Brain pericyte (primary cell): ENCODE data around the gene ZCCHC2.

Experiments used
- DNase-seq: peaks from one replicate; pipeline ENCODE4 v3.0.0-alpha.2; 2012; ENCODE audit warnings: low read depth, low spot score

Gene ZCCHC2

GRCh38 chr18:62522504-62523254 lies at the start of gene ZCCHC2:
Gene ZCCHC2 (plus strand): TSS chr18:62523025. CDS start chr18:62523425, 400 bp downstream.
- DNase-seq: peak; percentile 94

GRCh38 chr18:62479574-62479973 lies 43.3 kb upstream of the ZCCHC2 start:
- no peak for DNase-seq

GRCh38 chr18:62480927-62481326 lies 41.9 kb upstream of the ZCCHC2 start:
- DNase-seq: no peak

- no peak for DNase-seq
These were observed 37.9 kb upstream of the ZCCHC2 start for GRCh38 chr18:62484941-62485340.

- DNase-seq: no peak
These were observed 37.1 kb upstream of the ZCCHC2 start for GRCh38 chr18:62485684-62486083.

GRCh38 chr18:62486290-62486964 lies 36.4 kb upstream of the ZCCHC2 start:
- DNase-seq: no peak

- DNase-seq: no peak
These were observed 35.7 kb upstream of the ZCCHC2 start for GRCh38 chr18:62487161-62487560.

GRCh38 chr18:62490967-62491695 lies 31.7 kb upstream of the ZCCHC2 start:
- no peak for DNase-seq

GRCh38 chr18:62493033-62493862 lies 29.6 kb upstream of the ZCCHC2 start:
- DNase-seq: no peak

GRCh38 chr18:62494764-62495163 lies 28.1 kb upstream of the ZCCHC2 start:
- no peak for DNase-seq

- DNase-seq: no peak
These were observed 26.6 kb upstream of the ZCCHC2 start for GRCh38 chr18:62496262-62496661.

GRCh38 chr18:62497190-62497772 lies 25.5 kb upstream of the ZCCHC2 start:
- DNase-seq: no peak

- DNase-seq: no peak
These were observed 24.1 kb upstream of the ZCCHC2 start for GRCh38 chr18:62498616-62499262.

GRCh38 chr18:62499263-62499650 lies 23.6 kb upstream of the ZCCHC2 start:
- DNase-seq: no peak

- no peak for DNase-seq
These were observed 22.7 kb upstream of the ZCCHC2 start for GRCh38 chr18:62500174-62500573.

GRCh38 chr18:62500966-62501591 lies 21.7 kb upstream of the ZCCHC2 start:
- DNase-seq: no peak

- DNase-seq: no peak
These were observed 16.9 kb upstream of the ZCCHC2 start for GRCh38 chr18:62505669-62506494.

- DNase-seq: no peak
These were observed 16.2 kb upstream of the ZCCHC2 start for GRCh38 chr18:62506495-62507143.

- no peak for DNase-seq
These were observed 13.0 kb upstream of the ZCCHC2 start for GRCh38 chr18:62509779-62510178.
